ENCODE measurements around the gene ANK2.

DNA sequence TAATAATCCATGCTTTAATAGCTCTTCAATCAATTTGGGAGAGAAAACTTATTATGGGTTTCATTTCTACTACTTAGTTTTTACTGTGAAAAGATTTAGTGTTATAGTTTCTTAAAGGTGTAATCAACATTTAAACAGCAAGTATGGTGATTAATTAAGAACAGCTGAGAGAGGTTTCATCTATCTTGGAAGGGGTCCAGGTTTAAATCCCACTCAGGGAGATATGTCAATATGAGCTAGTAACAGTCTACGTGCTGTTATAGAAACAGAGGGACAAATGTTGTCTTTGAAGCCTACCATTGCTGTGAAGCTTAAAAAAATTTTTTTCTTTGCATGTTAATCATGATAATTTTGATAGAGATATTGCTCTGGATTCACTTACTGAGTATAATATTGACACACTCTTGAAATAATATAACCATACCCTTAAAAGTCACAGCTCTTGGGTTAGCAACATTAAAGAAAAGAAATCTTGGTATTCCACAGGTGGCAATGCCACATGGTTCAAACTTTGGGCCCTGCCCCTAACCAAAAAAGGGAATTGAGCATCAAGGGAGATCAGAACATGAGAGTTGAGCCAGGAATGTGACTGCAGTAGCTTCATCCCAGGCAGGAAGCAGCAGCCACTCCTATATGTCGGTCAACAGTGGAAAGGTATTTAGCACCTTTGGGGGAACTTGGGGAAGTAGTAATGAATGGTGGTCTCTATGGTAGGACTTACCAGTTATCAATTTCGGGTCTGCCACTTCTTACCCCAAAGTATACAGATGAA lies 107.8 kb downstream of the ANK2 start:
- TF ChIP-seq, protein P1, sequence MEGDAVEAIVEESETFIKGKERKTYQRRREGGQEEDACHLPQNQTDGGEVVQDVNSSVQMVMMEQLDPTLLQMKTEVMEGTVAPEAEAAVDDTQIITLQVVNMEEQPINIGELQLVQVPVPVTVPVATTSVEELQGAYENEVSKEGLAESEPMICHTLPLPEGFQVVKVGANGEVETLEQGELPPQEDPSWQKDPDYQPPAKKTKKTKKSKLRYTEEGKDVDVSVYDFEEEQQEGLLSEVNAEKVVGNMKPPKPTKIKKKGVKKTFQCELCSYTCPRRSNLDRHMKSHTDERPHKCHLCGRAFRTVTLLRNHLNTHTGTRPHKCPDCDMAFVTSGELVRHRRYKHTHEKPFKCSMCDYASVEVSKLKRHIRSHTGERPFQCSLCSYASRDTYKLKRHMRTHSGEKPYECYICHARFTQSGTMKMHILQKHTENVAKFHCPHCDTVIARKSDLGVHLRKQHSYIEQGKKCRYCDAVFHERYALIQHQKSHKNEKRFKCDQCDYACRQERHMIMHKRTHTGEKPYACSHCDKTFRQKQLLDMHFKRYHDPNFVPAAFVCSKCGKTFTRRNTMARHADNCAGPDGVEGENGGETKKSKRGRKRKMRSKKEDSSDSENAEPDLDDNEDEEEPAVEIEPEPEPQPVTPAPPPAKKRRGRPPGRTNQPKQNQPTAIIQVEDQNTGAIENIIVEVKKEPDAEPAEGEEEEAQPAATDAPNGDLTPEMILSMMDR (IDR thresholded peaks at IDR 0.05 in 4 of 5, conservative IDR thresholded peaks at IDR 0.05 in 1 of 5) = no peak
- no peak for TF ChIP-seq POLR2A (IDR thresholded peaks at IDR 0.05)
